HG02840 (cell line): Measurements from ENCODE around the gene NEO1.

Experiments
- ATAC-seq: cut with Tn5 transposase; IDR thresholded peaks from one replicate; pipeline ENCODE4 v1.9.1; 2021; ENCODE audit warnings: mild to moderate bottlenecking, moderate library complexity, moderate number of reproducible peaks; ENCODE audit not compliant: unreplicated experiment, low FRiP score

Gene NEO1

DNA sequence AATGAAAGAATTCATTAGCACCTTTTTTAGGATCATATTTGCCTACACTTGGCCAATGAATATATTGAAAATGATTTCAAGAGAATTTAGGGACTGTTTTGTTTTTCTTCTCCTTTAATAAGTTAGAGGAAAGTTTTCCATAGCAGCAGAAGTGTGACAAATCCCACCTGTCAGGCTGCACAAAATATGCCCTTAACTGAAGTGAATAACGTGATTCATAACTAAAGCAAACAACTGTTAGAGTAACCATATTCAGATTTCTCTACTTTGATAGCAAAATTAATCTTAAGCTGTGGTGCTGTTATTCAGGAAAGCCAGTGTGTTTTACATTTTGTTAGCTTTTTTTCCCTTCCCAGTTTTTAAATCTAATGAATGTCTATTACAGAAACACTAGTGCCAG lies 195.1 kb downstream of the NEO1 start:
- ATAC-seq = no peak

DNA sequence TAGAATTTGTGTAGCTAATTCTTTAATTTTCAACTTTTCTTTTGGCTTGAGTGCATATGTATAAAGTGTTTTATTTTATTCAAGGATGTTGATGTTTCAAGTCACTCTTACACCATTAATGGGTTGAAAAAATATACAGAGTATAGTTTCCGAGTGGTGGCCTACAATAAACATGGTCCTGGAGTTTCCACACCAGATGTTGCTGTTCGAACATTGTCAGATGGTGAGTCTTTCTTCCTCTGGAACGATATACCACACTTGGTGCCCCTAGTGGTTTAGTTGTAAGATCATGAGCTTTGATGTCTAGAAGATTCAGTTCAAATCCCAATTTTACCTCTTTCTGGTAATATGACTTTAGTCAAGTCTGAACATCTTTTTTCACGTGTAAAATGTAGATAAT lies 197.2 kb downstream of the NEO1 start:
- ATAC-seq = no peak

DNA sequence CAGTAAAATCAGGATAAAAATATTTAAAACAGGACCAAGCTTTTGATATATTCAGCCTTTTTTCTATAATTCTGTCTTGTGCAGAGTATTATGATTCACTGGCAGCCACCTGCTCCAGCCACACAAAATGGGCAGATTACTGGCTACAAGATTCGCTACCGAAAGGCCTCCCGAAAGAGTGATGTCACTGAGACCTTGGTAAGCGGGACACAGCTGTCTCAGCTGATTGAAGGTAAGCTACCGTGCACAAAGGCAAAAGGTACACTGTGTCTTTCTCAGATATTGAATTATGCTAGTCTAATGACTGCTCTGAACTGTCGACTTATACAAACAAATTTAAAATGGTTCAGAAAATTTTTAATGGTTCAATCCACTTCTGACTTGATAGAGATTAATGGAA lies 202.3 kb downstream of the NEO1 start:
- ATAC-seq = no peak

DNA sequence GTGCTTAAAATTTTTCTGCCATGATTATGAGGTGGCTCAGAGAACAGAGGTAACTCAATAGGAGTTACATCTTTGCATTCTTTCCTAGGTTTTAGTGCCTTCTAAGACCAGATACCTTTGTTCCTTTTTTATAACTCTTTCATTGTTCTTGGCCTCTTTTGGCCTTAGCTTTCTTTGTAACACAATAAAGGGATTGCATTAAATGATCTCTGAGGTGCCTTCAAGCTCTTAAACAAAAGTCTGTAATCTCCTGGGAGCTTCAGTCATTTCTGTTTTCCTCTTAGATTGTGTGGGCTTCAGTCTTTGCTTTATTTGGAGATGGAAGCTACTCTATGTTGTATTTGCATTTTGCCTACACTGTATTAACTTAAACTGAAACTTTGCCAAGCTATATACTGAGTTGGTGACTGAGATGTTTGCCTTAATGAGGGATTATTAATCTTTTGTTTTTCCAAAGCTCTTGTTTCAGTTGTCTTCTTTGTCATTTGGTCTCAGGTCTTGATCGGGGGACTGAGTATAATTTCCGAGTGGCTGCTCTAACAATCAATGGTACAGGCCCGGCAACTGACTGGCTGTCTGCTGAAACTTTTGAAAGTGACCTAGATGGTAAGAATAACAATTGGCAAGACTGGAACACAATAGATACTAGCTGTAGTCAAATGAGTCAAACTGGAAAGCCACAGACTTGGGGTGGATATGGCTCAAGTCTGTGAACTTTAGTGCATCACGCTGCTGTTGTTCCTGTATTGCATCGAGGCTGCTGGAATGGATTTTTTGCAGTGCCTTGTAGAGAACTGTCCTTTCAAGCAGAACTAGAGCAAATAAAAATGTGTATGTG lies 206.2 kb downstream of the NEO1 start:
- no peak for ATAC-seq

DNA sequence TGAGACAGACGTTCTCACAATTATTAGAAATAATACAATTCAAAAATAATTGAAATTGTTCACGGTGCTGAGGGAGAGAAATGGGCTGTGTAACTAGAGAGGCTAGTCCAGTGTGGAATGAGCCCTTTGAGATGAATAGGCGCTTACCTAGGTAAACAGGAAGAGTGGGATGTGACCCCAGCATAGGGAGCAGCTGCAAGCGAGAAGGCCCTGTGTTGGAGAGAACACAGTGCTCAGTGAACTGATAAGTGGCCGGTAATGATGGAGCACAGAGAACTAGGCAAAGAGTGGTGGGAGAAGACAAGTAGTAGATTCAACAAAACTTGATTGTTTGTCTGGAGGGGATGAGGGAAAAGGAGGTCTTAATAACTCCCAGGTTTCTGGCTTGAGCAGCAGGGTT lies 212.6 kb downstream of the NEO1 start:
- ATAC-seq = no peak

DNA sequence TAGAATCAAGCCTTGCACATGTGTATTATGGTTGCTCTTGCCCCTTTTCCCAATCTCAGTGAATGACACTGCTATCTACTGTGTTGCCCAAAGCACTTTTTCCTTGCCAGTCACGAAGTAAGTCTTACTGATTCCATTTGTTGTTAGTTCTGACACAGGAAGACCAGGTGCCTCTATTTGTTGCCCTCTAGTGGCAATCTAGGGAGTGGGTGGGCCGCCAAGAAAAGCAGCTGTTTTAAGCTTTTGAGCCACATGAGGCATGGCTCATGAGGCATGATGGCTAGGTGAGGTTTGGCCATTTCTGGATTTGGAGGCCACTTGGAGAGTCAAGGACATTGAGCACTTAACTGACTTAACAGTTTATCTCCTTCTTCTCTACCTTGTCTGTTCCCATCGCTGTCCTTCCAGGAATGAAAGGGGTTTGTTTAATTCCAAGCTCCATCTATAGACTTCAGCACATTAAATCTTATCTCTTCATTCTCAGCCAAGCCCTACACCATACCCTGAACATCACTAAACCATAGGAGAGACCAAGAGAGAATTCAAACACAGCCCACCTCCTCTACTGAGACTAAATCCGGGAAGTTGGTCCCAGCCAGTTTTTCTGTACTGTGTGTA lies 213.4 kb downstream of the NEO1 start:
- ATAC-seq = no peak

DNA sequence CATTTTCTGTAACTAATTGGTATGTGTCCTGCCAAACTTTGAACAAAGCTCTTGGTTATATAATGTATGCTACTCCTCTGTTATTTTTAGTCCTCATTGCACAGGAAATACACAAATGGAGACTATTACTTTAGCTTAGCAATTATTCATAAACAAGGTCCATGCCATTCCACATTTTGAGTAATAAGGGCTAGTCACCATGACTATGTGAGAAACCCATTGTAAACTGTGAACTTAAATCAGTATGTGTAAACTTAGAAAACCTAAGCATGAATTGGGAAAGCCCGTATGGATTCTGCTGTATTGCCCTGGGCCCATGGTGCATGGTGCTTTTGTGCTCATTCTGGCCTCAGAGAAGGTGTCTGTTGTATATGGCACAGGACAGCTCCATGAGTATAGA lies 216.2 kb downstream of the NEO1 start:
- ATAC-seq = no peak

DNA sequence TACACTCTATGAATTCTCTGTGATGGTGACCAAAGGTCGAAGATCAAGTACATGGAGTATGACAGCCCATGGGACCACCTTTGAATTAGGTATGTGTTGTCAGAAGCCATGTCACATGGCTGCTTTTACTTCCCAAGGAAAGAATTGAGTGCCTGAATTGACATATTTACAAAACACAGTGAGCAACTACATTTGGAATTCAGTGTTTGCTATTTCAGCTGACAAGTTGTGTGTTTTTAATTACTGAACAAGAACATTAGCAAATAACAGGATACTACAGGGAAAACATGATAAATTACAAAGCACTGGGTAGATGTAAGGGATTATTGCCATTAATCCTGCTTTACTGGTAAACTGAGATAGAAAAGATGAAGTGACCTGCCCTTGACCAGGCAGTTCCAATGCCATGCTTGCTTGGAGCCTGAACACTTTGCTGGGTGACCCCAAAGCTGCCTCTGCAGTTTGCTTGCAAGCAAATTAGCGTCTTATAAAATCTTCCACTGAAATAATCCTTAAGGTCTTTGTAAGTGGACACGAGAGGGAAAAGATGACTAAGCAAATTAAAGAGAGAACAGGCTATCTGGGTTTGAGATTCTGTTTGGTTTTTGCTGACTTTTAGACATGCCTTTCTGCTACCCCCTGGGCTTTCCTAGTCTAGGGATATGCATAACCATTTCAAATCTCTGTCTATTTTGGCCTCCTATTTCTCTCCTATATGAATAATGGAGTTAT lies 218.3 kb downstream of the NEO1 start:
- ATAC-seq = no peak

DNA sequence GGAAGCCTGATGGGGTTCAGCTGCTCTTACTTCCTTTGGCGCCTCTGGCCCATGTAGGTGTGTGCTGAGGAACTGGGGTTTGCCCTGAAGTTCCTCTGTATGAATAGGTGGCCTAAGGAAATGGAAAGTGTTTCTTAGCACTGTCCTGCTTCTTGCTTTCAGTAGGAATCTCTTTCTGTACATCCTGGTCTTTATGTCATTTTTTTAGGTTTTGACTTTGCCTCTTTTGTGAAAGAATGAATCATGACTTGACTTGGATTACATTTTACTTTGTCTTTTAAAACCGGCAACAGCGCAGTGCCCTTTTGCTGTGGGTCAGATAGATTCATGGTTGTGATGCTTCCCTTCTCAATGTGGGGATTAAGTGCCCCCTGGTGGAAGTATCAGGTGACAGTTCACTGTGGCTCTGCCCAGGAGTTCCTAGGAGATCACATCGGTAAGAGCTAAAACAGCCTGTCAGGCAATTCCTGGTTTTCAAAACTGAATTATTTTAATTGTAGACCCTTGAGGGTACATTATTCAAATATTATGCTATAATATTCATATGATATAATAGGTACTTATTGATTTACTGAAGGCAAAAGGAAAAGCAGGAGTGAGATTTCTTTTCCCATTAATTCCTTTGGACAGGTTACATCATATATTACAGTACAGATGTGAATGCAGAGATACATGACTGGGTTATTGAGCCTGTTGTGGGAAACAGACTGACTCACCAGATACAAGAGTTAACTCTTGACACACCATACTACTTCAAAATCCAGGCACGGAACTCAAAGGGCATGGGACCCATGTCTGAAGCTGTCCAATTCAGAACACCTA lies 221.1 kb downstream of the NEO1 start:
- no peak for ATAC-seq

DNA sequence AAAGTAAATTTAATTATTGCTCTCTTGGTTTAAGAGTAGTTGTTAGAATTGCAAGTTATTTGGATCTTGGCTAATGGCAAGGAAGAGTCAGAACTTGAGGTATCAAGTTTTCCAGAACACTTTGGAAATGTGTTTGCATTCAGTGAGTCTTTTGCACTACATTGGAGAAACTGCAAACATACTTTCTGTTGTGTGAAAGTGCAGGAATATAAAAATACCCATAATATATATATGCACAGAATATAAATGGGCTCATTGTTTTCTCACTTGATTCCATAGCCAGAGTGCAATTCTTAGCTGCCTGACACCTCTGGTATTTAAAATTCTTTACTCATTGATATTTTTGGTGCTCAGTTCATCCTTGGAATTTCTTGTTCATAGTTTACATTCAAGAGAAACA lies 223.6 kb downstream of the NEO1 start:
- ATAC-seq = no peak

DNA sequence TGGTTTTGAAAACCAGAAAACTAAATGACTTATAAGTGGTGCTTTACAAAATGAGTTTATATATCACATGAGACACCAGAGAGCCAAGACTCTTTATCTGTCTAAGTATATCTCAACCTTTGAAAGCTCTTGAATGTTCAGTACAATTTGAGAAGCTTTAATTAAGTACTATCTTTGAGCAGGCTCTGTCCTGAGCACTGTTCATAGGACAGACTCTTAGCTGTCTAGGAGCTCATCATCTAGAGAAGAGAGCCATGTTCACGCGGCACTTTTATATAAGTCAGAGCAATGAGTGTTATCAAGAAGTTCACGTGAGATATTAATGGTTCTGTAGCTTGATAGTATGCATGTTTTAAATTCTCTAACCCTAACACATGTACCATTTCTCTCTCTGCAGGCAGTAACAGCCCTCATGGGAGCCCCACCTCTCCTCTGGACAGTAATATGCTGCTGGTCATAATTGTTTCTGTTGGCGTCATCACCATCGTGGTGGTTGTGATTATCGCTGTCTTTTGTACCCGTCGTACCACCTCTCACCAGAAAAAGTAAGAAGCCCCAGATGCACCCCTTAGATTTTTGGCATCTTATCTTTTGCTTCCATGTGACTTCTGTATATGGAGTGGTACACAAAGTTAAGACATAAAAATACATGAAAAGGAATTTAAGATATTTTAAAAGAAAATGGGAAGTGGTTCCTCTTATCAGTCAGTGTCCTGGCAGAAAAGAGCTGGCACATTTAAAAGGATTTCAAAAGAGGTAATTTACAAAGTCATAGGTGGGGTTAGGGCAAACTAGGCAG lies 230.5 kb downstream of the NEO1 start:
- ATAC-seq = no peak

DNA sequence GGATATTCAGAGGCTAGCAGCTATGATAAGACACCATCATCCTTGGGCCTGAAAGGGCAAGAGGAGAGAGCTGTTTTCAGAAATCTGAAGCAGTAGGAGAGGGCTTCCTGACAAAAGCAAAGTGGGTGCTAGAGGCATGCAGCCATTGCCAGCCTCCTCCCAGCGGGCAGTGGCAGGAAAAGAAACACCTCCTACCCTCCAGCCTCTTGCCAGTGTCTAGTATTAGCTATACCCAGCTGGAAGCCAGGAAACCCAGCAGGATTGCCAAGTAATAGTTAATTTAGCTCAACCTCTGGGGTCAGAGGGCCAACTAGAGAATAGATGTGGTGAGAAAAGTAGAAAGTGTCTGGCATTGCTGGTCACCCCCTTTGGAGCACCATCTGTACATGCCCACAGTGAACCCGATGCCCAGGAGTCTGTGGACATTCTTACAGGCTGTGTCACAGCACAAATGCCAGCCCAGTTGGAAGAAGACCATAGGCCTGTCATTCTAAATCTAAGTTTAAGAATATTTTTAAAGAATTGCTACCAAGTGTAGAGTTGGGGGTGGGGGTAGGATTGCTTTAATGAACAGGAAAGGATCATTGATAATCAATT lies 231.2 kb downstream of the NEO1 start:
- no peak for ATAC-seq

DNA sequence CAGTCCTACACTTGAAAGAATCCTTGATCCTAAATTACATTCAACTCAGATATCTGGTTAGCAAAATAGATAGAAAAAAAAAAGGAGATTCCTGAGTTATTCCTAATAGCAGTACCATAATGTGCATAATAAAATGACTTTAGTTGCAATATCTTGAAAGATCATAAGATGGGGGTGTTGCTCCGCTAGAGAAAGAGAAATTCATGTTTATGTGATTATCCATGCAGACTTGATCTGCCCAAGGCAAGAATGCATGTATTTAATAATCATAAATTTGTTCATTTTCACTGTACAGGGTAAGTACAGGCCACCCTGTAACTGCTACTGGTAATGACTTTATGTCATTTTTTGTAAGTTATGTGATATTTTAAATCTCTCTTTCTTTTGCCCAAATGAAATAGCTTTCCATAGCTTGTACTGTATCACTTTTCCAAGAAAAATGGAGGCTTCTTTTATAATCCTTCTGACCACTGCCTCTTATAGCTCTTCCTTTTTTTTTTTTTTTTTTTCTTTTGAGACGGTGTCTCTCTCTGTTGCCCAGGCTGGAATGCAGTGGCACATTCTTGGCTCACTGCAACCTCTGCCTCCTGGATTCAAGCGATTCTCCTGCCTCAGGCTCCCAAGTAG lies 231.9 kb downstream of the NEO1 start:
- ATAC-seq = no peak

DNA sequence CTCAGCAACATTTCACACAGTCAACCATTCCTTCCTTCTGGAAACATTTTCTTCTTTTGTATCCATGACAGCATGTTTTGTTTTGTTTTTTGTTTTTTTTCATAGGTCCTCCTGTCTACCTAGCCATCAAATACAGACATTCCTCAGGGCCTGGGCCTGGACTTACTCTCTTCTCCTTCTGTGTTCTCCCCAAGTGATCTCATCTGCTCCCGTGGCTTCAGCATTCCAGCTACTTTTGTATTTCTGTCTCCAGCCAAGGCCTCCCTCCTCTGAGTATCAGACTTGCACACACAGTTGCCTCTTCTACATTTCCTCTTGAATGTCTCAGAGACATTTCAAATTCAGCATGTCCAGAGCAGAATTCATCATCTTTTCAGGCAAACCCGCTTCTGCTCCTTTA lies 234.0 kb downstream of the NEO1 start:
- ATAC-seq = no peak

DNA sequence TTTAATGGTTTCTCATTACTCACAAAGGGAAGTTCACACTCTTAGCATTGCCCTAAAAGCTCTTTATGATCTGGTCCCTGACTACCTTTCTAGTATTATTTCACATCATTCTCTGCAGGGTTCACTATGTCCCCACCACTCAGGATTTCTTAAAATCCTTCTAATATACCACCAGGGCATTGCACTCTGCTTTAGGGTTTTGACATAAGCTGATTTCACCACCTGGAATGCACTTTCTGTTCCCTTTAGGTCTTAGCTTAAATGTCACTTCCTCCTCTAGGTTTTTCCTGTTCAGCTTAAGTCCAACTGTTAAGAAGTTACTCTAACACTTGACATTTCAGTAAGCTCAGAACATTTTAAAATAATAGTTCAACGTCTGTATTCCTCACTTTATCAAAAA lies 234.8 kb downstream of the NEO1 start:
- no peak for ATAC-seq

DNA sequence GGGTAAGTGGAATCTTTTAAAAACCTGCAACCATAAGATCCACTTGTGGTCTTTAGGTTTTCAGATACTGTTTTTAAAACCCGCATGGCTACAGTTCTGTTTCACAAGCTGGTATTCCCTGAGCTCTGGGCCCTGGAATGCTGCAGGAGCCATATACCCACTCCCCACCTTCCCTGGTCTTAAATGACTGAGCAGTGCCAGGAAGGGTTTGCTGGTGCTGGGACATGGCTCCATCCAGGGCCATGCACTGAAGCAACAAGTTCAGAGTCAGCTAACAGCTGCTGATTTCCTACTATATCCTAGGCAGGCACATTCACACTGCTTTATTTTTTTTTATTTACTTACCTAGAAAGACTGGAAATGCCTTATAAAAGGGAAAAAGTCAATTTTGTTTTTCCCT lies 239.2 kb downstream of the NEO1 start:
- no peak for ATAC-seq

DNA sequence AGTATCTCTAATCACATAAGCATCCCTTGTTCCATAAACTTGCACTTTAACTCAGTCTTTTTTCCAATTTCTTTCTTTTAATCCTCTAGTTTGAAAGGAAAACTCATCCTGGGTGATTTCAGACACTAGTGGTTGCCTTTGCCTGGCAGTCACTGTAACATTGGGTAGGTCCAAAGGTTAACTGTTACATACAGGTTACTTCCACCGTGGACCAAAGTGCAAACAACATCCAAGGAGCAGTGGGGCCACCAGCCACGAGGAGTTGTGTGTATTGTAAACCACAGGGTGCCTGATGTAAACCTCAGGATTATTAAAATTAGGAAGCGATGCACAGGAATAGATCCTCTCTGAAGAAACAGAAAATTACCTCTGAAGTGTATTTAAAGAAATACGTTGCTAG lies 241.5 kb downstream of the NEO1 start:
- no peak for ATAC-seq

DNA sequence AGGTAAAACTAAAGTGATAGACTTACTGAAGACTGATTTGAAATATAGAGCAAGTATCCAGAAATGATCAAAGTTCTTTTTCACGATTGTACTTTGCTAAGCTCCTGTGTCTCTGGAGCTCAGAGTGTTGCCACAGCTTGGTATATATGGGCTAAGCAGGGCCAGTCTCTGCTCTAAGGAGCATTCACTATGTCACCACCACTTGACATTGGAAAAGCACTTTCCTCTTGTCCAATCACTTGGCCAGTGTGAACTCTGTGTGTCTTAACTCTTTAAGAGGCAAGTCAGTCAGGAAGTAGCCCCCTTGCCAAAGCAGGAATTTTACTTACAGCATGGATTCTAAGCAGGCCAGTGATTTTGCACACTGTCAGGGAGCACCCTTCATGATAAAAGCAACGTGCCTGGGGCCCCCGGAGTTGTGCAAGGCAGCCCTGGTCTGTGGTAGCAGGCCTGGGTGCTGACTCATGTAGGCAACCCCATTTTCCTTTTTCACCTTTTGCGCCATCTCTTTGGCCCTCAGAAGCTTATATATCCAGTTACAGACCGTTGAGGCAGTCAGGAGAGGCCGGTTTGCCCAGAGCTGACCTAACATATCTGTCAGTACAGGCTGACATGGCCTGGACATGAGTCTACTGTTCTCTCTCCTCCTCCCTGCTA lies 243.5 kb downstream of the NEO1 start:
- ATAC-seq = no peak
